Tibial nerve (tissue), 4 donors: ENCODE results near the gene VSTM2L. TPM values are rescaled to one million over a fixed set of nuclear protein-coding genes. Genes with fewer than 3 reads are reported as not detected.
"Not testable (repeated sequence)": the region's sequence is repeated elsewhere in the genome, so short reads cannot be mapped to it uniquely, and the experiment has no call there.

Experiments
- DNase-seq, 2 donors: peaks; one replicate each; pipeline ENCODE4 v3.0.0-alpha.2; 2019; ENCODE audit warnings: low spot score in 2 of 2
- H3K27ac ChIP-seq, 4 donors: fragments of 200-600 bp; sonication (generic) in 3 of 4; one replicate each; pipeline ENCODE4 v1.5.1; 2017 to 2019; ENCODE audit warnings: mild to moderate bottlenecking in 1 of 4
- H3K27me3 ChIP-seq, 2 donors: fragments of 200-600 bp; sonication (generic) in 1 of 2; one replicate each; pipeline versions ENCODE4 v1.5.1 to v1.6.0; 2017 to 2019
- H3K36me3 ChIP-seq, 3 donors: fragments of 200-600 bp; sonication (generic); one replicate each; pipeline ENCODE4 v1.5.1; 2018 to 2019
- H3K4me1 ChIP-seq, 4 donors: fragments of 200-600 bp; sonication (generic) in 3 of 4; one replicate each; pipeline ENCODE4 v1.5.1; 2017 to 2019
- H3K4me3 ChIP-seq, 4 donors: fragments of 200-600 bp; sonication (generic) in 3 of 4; one replicate each; pipeline ENCODE4 v1.5.1; 2017 to 2019; ENCODE audit warnings: mild to moderate bottlenecking in 1 of 4, moderate library complexity in 1 of 4
- H3K9me3 ChIP-seq, 4 donors: fragments of 200-600 bp; sonication (generic) in 3 of 4; one replicate each; pipeline ENCODE4 v1.5.1; 2017 to 2019
- CTCF ChIP-seq, 5 experiments: fragments of 200-600 bp in 3 of 5; fragments of 450-650 bp in 2 of 5; sonication (generic) in 3 of 5; IDR thresholded peaks; one replicate each; pipeline ENCODE4 v1.5.1; 2016 to 2019; ENCODE audit warnings: antibody characterized with exemption in 5 of 5, mild to moderate bottlenecking in 3 of 5, moderate library complexity in 2 of 5
- EP300 ChIP-seq, 2 donors: sonication (generic); formaldehyde crosslinking; IDR thresholded peaks; one replicate each; pipeline ENCODE4 v1.6.1; 2017; ENCODE audit warnings: antibody characterized with exemption in 2 of 2, mild to moderate bottlenecking in 1 of 2
- POLR2A ChIP-seq, 2 donors: fragments of 450-650 bp; IDR thresholded peaks; one replicate each; pipeline ENCODE4 v1.6.1; 2017; ENCODE audit warnings: antibody characterized with exemption in 2 of 2, mild to moderate bottlenecking in 2 of 2, moderate library complexity in 2 of 2
- WGBS, 2 donors: methylation state at CpG; one replicate each; pipeline ENCODE4 v1.1.5; 2018; 5-methylcytosine and 5-hydroxymethylcytosine counted together
- total RNA-seq, 4 donors: library from RNA; depleted of rRNA; stranded (reverse); fragments of >200 nt; gene quantifications; one replicate each; pipeline ENCODE4 v1.1.0, GENCODE V29; 2016

Gene VSTM2L
- total RNA-seq, 4 donors from 2014 or later: 0.44 TPM; not detected in 3

GRCh38 chr20:37956107-37956585, 53.2 kb downstream of the VSTM2L start:
- H3K36me3 ChIP-seq: no peaks in the 10 kb centered on the region
- WGBS, 2 donors: 20 to 21% methylated on average over 3 of the region's 3 CpGs
- TF ChIP-seq CTCF (IDR thresholded peaks at IDR 0.05) (no peak), POLR2A (IDR thresholded peaks at IDR 0.05) (no peak), EP300 (IDR thresholded peaks at IDR 0.05) (no peak)
- H3K9me3 ChIP-seq: peaks cover 0 to 31% (median 2%) of the 10 kb centered on the region in 4 donors
- peaks cover 0 to 8% of the 10 kb centered on the region in 2 donors for H3K27me3 ChIP-seq
- no peak overlapping the region for H3K4me3 ChIP-seq
- H3K4me1 ChIP-seq: no peaks in the 10 kb centered on the region
- H3K27ac ChIP-seq: no peak overlapping the region
- no peak for DNase-seq

- H3K4me3 ChIP-seq: no peak overlapping the region
- no peaks in the 10 kb centered on the region for H3K36me3 ChIP-seq
- WGBS, 2 donors: 64 to 69% methylated on average over 2 of the region's 2 CpGs
- DNase-seq: no peak
- peaks cover 0 to 43% (median 0%) of the 10 kb centered on the region in 4 donors for H3K9me3 ChIP-seq
- H3K27me3 ChIP-seq: peaks cover 0 to 8% of the 10 kb centered on the region in 2 donors
- H3K4me1 ChIP-seq: no peaks in the 10 kb centered on the region
- TF ChIP-seq EP300 (IDR thresholded peaks at IDR 0.05) (no peak), CTCF (IDR thresholded peaks at IDR 0.05) (no peak), POLR2A (IDR thresholded peaks at IDR 0.05) (no peak)
- no peak overlapping the region for H3K27ac ChIP-seq
Measured at GRCh38 chr20:37958856-37959520, 56.1 kb downstream of the VSTM2L start.

GRCh38 chr20:37961066-37961465, 58.1 kb downstream of the VSTM2L start:
- Histone ChIP-seq H3K27me3 (peaks cover 0 to 8% of the 10 kb centered on the region in 2 donors), H3K4me3 (no peak overlapping the region), H3K4me1 (no peaks in the 10 kb centered on the region), H3K36me3 (no peaks in the 10 kb centered on the region), H3K27ac (no peak overlapping the region), H3K9me3 (peaks cover 0 to 54% (median 0%) of the 10 kb centered on the region in 4 donors)
- no peak for TF ChIP-seq POLR2A (IDR thresholded peaks at IDR 0.05)
- no peak for TF ChIP-seq EP300 (IDR thresholded peaks at IDR 0.05)
- TF ChIP-seq CTCF (IDR thresholded peaks at IDR 0.05): no peak
- WGBS, 2 donors: 95 to 100% methylated on average over 1 of the region's 1 CpG
- no peak for DNase-seq

- H3K36me3 ChIP-seq, H3K4me1 ChIP-seq, H3K4me3 ChIP-seq, H3K27ac ChIP-seq, H3K27me3 ChIP-seq, DNase-seq: not testable (repeated sequence)
- H3K9me3 ChIP-seq: peaks cover 0 to 76% (median 5%) of the 10 kb centered on the region in 4 donors
- WGBS, 2 donors: 95 to 97% methylated on average over 2 of the region's 2 CpGs
Measured at GRCh38 chr20:37963483-37963882, 60.6 kb downstream of the VSTM2L start.

GRCh38 chr20:37968841-37969401, 66.0 kb downstream of the VSTM2L start:
- DNase-seq: no peak
- H3K27me3 ChIP-seq: no peaks in the 10 kb centered on the region
- H3K4me1 ChIP-seq: no peaks in the 10 kb centered on the region
- WGBS, 2 donors: 57 to 72% methylated on average over 5 to 6 of the region's 6 CpGs
- peaks cover 0 to 6% (median 0%) of the 10 kb centered on the region in 3 donors for H3K36me3 ChIP-seq
- peaks cover 0 to 44% (median 5%) of the 10 kb centered on the region in 4 donors for H3K9me3 ChIP-seq
- H3K4me3 ChIP-seq: no peak overlapping the region
- H3K27ac ChIP-seq: no peak overlapping the region
- TF ChIP-seq POLR2A (IDR thresholded peaks at IDR 0.05): no peak
- no peak for TF ChIP-seq CTCF (IDR thresholded peaks at IDR 0.05)
- no peak for TF ChIP-seq EP300 (IDR thresholded peaks at IDR 0.05)
